Stomach (tissue), 9 donors: ENCODE data around the gene OPN1MW. TPM values are rescaled to one million over a fixed set of nuclear protein-coding genes. Genes with fewer than 3 reads are reported as not detected.
"Not testable (repeated sequence)": the region's sequence is repeated elsewhere in the genome, so short reads cannot be mapped to it uniquely, and the experiment has no call there.

Experiments used
- DNase-seq, 2 donors: peaks; one replicate each; pipeline versions ENCODE4 v3.0.0 to v3.0.0-alpha.2; 2013 to 2019
- H3K27ac ChIP-seq, 5 donors: fragments of 200-600 bp in 4 of 5; sonication (generic) in 4 of 5; one replicate each; pipeline ENCODE4 v1.5.1; 2013 to 2019; ENCODE audit warnings: mild to moderate bottlenecking in 1 of 5, moderate library complexity in 1 of 5
- H3K27me3 ChIP-seq, 3 donors: fragments of 200-600 bp; sonication (generic); one replicate each; pipeline ENCODE4 v1.5.1; 2017 to 2019; ENCODE audit warnings: mixed run types in 1 of 3
- H3K36me3 ChIP-seq, 4 donors: fragments of 200-600 bp; sonication (generic); 1 replicate in 3 of 4; 2 replicates in 1 of 4; pipeline ENCODE4 v1.5.1; 2016 to 2019
- H3K4me1 ChIP-seq, 4 donors: fragments of 200-600 bp; sonication (generic); one replicate each; pipeline ENCODE4 v1.5.1; 2016 to 2019
- H3K4me3 ChIP-seq, 4 donors: fragments of 200-600 bp; sonication (generic) in 3 of 4; one replicate each; pipeline ENCODE4 v1.5.1; 2016 to 2019; ENCODE audit warnings: mild to moderate bottlenecking in 1 of 4
- H3K9me3 ChIP-seq, 4 donors: fragments of 200-600 bp; sonication (generic); one replicate each; pipeline ENCODE4 v1.5.1; 2016 to 2019
- EP300 ChIP-seq: sonication (generic); formaldehyde crosslinking; IDR thresholded peaks from one replicate; pipeline ENCODE4 v1.6.1; 2017; ENCODE audit warnings: antibody characterized with exemption
- POLR2A ChIP-seq, 4 donors: fragments of 450-650 bp; IDR thresholded peaks; one replicate each; pipeline ENCODE4 v1.6.1; 2016; ENCODE audit warnings: antibody characterized with exemption in 4 of 4, control low read depth in 2 of 4, mild to moderate bottlenecking in 1 of 4, moderate library complexity in 1 of 4
- POLR2AphosphoS5 ChIP-seq, 3 donors: sonication (generic); formaldehyde crosslinking; IDR thresholded peaks; one replicate each; pipeline ENCODE4 v1.6.1; 2016; ENCODE audit warnings: antibody characterized with exemption in 3 of 3
- WGBS, 5 donors: extraction: QIAGEN DNeasy Blood & Tissue Kit in 3 of 5; methylation state at CpG; one replicate each; pipeline versions ENCODE4 v1.1.5 to v1.1.7; 2013 to 2018; 5-methylcytosine and 5-hydroxymethylcytosine counted together
- intact Hi-C: fragments of 100-400 bp; cut with DNase I; formaldehyde crosslinking; loops from one replicate; pipeline ENCODE4 v1.15.1; 2023; ENCODE audit warnings: low total_unique reads
- polyA plus RNA-seq, 3 donors: library from polyadenylated mRNA; stranded (reverse); fragments of 200-250 nt; gene quantifications; one replicate each; pipeline ENCODE4 v1.2.3, GENCODE V29; 2013
- total RNA-seq, 5 donors: library from RNA; depleted of rRNA; stranded (reverse); fragments of >200 nt; gene quantifications; one replicate each; pipeline versions ENCODE4 v1.1.0 to v1.2.3, GENCODE V29; 2014 to 2016
- TF ChIP-seq, protein P1 (sequence below), 7 experiments: fragments of 450-650 bp in 4 of 7; fragments of 200-600 bp in 3 of 7; sonication (generic) in 3 of 7; IDR thresholded peaks; one replicate each; pipeline ENCODE4 v1.5.1; 2016 to 2019; ENCODE audit warnings: antibody characterized with exemption in 7 of 7, control low read depth in 2 of 7, mild to moderate bottlenecking in 1 of 7
- donor health status: healthy with polysubstance abuse.
- donor health status: Bipolar disorder and iron deficiency.
- donor health status: healthy.

Gene OPN1MW
- total and polyA plus RNA-seq, 8 donors, result not detected

DNA sequence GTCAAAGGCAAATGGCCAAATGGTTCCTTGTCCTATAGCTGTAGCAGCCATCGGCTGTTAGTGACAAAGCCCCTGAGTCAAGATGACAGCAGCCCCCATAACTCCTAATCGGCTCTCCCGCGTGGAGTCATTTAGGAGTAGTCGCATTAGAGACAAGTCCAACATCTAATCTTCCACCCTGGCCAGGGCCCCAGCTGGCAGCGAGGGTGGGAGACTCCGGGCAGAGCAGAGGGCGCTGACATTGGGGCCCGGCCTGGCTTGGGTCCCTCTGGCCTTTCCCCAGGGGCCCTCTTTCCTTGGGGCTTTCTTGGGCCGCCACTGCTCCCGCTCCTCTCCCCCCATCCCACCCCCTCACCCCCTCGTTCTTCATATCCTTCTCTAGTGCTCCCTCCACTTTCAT lies 42.2 kb upstream of the OPN1MW start:
- Histone ChIP-seq H3K27ac (no peak overlapping the region), H3K36me3 (no peaks in the 10 kb centered on the region), H3K4me3 (no peak overlapping the region), H3K4me1 (no peaks in the 10 kb centered on the region), H3K9me3 (peaks cover 0 to 7% (median 0%) of the 10 kb centered on the region in 4 donors), H3K27me3 (peaks cover 0 to 5% (median 0%) of the 10 kb centered on the region in 3 donors)
- intact Hi-C loops, result no loop called here
- TF ChIP-seq, protein P1, sequence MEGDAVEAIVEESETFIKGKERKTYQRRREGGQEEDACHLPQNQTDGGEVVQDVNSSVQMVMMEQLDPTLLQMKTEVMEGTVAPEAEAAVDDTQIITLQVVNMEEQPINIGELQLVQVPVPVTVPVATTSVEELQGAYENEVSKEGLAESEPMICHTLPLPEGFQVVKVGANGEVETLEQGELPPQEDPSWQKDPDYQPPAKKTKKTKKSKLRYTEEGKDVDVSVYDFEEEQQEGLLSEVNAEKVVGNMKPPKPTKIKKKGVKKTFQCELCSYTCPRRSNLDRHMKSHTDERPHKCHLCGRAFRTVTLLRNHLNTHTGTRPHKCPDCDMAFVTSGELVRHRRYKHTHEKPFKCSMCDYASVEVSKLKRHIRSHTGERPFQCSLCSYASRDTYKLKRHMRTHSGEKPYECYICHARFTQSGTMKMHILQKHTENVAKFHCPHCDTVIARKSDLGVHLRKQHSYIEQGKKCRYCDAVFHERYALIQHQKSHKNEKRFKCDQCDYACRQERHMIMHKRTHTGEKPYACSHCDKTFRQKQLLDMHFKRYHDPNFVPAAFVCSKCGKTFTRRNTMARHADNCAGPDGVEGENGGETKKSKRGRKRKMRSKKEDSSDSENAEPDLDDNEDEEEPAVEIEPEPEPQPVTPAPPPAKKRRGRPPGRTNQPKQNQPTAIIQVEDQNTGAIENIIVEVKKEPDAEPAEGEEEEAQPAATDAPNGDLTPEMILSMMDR (IDR thresholded peaks at IDR 0.05), result no peak
- TF ChIP-seq POLR2AphosphoS5 (IDR thresholded peaks at IDR 0.05) (no peak), EP300 (no peak), POLR2A (IDR thresholded peaks at IDR 0.05) (no peak)
- 79 to 98% (median 86%) methylated on average over 7 to 12 of the region's 12 CpGs for WGBS, 5 donors
- DNase-seq, result no peak

DNA sequence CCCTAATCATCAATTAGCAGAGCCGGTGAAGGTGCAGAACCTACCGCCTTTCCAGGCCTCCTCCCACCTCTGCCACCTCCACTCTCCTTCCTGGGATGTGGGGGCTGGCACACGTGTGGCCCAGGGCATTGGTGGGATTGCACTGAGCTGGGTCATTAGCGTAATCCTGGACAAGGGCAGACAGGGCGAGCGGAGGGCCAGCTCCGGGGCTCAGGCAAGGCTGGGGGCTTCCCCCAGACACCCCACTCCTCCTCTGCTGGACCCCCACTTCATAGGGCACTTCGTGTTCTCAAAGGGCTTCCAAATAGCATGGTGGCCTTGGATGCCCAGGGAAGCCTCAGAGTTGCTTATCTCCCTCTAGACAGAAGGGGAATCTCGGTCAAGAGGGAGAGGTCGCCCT lies 41.7 kb upstream of the OPN1MW start:
- no peaks in the 10 kb centered on the region for H3K4me1 ChIP-seq
- peaks cover 0 to 7% (median 0%) of the 10 kb centered on the region in 4 donors for H3K9me3 ChIP-seq
- no peak overlapping the region for H3K27ac ChIP-seq
- H3K27me3 ChIP-seq, result peaks cover 0 to 5% (median 0%) of the 10 kb centered on the region in 3 donors
- intact Hi-C loops, result no loop called here
- DNase-seq, result no peak
- no peak for TF ChIP-seq EP300
- TF ChIP-seq POLR2AphosphoS5 (IDR thresholded peaks at IDR 0.05), result no peak
- no peak for TF ChIP-seq POLR2A (IDR thresholded peaks at IDR 0.05)
- TF ChIP-seq, protein P1 (IDR thresholded peaks at IDR 0.05), result no peak
- no peak overlapping the region for H3K4me3 ChIP-seq
- no peaks in the 10 kb centered on the region for H3K36me3 ChIP-seq
- 74 to 87% (median 81%) methylated on average over 5 to 10 of the region's 10 CpGs for WGBS, 5 donors

DNA sequence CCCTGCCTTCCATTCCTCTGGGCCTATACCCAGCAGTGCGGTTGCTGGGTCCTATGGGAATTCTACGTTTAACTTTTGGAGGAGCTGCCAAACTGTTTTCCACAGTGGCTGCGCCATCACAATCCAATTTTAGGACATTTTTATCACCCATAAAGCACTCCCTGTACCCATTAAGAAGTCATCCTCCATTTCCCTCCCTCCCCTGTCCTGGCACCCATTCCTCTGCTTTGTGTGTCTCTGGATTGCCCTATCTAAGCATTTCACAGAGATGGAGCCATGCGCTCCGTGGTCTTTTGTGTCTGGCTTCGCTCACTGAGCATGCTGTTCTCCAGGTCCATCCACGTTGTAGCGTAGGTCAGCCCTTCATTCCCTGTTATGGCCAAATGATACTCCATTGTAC lies 40.0 kb upstream of the OPN1MW start:
- Histone ChIP-seq H3K4me3 (no peak overlapping the region), H3K27me3 (peaks cover 0 to 3% (median 0%) of the 10 kb centered on the region in 3 donors), H3K36me3 (no peaks in the 10 kb centered on the region), H3K27ac (no peak overlapping the region), H3K4me1 (no peaks in the 10 kb centered on the region), H3K9me3 (peaks cover 0 to 5% (median 0%) of the 10 kb centered on the region in 4 donors)
- no peak for DNase-seq
- WGBS, 5 donors, result 83 to 99% (median 93%) methylated on average over 8 of the region's 8 CpGs
- TF ChIP-seq EP300, result no peak
- TF ChIP-seq POLR2A (IDR thresholded peaks at IDR 0.05), result no peak
- TF ChIP-seq POLR2AphosphoS5 (IDR thresholded peaks at IDR 0.05), result no peak
- intact Hi-C loops, result no loop called here

DNA sequence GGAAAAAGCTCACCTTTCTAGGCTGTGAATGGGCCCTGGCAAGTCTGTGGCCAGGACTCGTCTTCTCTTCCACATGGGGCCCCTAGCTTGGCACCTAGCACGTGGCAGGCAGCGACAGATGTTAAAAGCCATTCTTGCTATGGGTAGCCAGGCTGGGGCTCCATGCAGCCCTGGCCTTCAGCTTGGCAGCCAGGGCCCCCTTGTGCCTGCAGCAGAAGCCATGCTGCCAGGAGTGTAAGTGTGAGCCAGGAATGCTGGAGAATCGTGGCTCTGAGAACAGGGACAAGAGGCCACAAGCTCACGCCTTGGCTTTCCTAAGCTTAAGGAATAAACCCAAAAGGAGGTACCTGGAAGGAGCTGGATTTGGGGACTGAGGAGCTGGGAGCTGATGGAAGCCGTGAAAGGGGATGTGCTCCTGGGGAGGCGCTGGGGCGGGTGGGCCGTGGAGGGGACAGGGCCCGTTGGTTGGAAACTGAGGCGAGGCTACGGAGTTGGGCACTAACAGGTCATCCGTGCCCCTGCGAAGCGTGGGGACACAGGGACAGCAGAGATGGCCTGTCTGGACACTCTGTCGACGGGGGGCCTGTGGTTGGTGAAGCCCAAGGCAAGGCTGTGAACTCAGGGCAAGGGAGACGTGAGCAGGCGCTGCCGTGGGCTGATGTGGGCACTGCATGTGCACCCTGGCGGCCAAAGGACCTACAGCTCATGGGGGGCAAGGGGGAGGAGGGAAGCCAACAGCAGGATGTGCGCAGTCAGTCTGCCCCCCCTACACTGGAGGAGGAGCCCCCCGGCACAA lies 39.2 kb upstream of the OPN1MW start:
- no peak for DNase-seq
- H3K4me3 ChIP-seq, result no peak overlapping the region
- no peaks in the 10 kb centered on the region for H3K27me3 ChIP-seq
- peaks cover 0 to 5% (median 0%) of the 10 kb centered on the region in 4 donors for H3K9me3 ChIP-seq
- H3K4me1 ChIP-seq, result no peaks in the 10 kb centered on the region
- 87 to 97% (median 88%) methylated on average over 11 to 23 of the region's 23 CpGs for WGBS, 5 donors
- intact Hi-C loops, result no loop called here
- H3K36me3 ChIP-seq, result no peaks in the 10 kb centered on the region
- no peak overlapping the region for H3K27ac ChIP-seq
- no peak for TF ChIP-seq POLR2A (IDR thresholded peaks at IDR 0.05)

DNA sequence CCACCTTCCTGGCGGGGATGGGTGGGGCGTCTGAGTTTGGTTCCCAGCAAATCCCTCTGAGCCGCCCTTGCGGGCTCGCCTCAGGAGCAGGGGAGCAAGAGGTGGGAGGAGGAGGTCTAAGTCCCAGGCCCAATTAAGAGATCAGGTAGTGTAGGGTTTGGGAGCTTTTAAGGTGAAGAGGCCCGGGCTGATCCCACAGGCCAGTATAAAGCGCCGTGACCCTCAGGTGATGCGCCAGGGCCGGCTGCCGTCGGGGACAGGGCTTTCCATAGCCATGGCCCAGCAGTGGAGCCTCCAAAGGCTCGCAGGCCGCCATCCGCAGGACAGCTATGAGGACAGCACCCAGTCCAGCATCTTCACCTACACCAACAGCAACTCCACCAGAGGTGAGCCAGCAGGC lies 38.4 kb upstream of the OPN1MW start, which contains the start of gene OPN1LW:
Gene OPN1LW (plus strand): TSS at position 234 of the 400 bp plus-strand sequence. CDS start 41 bp downstream, at position 275.
- H3K27me3 ChIP-seq, H3K9me3 ChIP-seq, H3K36me3 ChIP-seq, H3K4me3 ChIP-seq, DNase-seq, intact Hi-C loops, H3K27ac ChIP-seq, H3K4me1 ChIP-seq: not testable (repeated sequence)
- WGBS, 5 donors, result 87 to 100% (median 96%) methylated on average over 2 to 14 of the region's 15 CpGs

DNA sequence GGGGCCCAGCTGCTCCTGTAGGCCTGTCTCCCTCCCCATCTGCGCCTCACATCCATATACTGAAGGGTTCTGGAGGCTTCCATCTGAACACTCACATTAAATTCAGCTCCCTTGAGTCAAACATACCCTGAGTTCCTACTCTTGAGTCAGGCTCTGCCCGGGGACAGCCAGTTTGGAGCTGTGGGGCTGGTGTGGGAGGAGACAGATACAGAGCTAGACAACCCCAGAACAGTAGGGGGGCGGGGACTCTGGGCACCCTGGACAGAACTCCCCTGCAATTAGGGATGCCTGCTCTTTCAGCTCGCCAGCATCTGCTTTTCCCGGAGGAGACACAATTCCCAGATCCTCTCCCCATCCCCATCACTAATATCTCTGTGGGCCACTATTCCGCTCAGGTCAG lies 31.4 kb upstream of the OPN1MW start:
- H3K9me3 ChIP-seq, intact Hi-C loops, H3K27ac ChIP-seq, DNase-seq, H3K4me3 ChIP-seq, H3K4me1 ChIP-seq, H3K27me3 ChIP-seq, H3K36me3 ChIP-seq: not testable (repeated sequence)
- 77 to 100% (median 94%) methylated on average over 1 of the region's 6 CpGs; no CpG with 5 or more reads in 2 of the 5 donors for WGBS, 5 donors

DNA sequence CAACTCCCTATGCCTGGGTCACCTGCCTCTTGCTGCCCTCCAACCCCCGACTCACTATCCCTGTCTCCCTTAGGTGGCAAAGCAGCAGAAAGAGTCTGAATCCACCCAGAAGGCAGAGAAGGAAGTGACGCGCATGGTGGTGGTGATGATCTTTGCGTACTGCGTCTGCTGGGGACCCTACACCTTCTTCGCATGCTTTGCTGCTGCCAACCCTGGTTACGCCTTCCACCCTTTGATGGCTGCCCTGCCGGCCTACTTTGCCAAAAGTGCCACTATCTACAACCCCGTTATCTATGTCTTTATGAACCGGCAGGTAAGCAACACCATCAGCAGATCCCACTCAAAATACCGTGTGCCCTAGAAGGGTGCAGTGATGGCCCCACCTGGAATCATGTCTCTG lies 26.2 kb upstream of the OPN1MW start:
- DNase-seq, H3K36me3 ChIP-seq, H3K27me3 ChIP-seq, H3K9me3 ChIP-seq, H3K4me3 ChIP-seq, H3K27ac ChIP-seq, H3K4me1 ChIP-seq, intact Hi-C loops: not testable (repeated sequence)
- WGBS, 5 donors, result 88 to 96% (median 92%) methylated on average over 7 to 9 of the region's 11 CpGs

DNA sequence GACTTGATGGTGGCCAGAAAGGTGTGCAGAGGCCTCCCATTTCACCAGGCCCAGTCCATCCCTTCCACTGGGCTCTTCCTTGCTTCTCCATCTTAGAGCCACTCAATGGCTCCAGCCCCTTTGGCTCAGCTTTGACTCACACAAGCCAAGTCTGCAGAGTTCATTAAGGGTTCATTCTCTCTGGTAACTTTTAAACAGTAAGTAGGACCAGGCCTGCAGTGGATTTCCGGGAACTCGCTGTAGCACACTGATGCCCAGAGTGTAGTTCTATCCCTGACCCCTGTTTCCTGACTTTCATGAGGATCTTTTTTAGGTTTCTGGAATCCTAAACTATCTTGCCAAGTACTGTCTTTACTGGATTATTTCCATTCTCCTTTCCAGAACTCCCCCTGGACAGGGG lies 25.2 kb upstream of the OPN1MW start:
- H3K36me3 ChIP-seq, H3K4me1 ChIP-seq, H3K27ac ChIP-seq, H3K9me3 ChIP-seq, intact Hi-C loops, H3K4me3 ChIP-seq, DNase-seq, H3K27me3 ChIP-seq: not testable (repeated sequence)
- no CpG with 5 or more reads among the region's 2 CpGs for WGBS, 5 donors

DNA sequence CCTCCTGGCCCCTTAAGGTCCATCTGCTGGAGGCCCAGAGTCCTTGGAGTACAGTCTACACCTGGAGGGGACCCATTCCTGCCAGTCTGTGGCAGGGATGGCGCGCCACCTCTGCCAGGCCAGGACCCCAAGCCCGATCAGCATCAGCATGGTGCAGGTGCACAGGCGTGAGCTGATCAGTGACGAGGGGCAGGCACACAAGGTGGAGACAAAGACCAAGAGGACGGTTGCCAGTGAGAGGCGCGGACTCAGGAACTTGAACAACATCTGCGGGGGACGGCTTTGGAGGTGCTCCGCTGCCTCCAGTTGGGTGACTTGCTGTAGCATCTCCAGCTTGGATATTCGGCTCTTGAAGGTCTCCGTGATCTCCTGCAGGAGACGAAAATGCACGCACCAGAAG lies 23.1 kb upstream of the OPN1MW start:
- DNase-seq, H3K27ac ChIP-seq, H3K9me3 ChIP-seq, intact Hi-C loops, H3K4me3 ChIP-seq, H3K27me3 ChIP-seq, H3K4me1 ChIP-seq, H3K36me3 ChIP-seq: not testable (repeated sequence)
- WGBS, 5 donors, result no CpG with 5 or more reads among the region's 15 CpGs
